HG02970 (cell line): Measurements from ENCODE around the gene PRSS12.
"Not testable (repeated sequence)": the region's sequence is repeated elsewhere in the genome, so short reads cannot be mapped to it uniquely, and the experiment has no call there.

ENCODE experiments used
- ATAC-seq: cut with Tn5 transposase; IDR thresholded peaks from one replicate; pipeline ENCODE4 v1.9.1; 2021; ENCODE audit warnings: mild to moderate bottlenecking, moderate library complexity, moderate number of reproducible peaks; ENCODE audit not compliant: unreplicated experiment, low FRiP score

PRSS12 gene

GRCh38 chr4:118279920-118280432 lies 72.8 kb downstream of the PRSS12 start:
- ATAC-seq = no peak

- ATAC-seq = no peak
Observed at GRCh38 chr4:118279328-118279727, 73.5 kb downstream of the PRSS12 start.

GRCh38 chr4:118278473-118279274 lies 74.1 kb downstream of the PRSS12 start:
- ATAC-seq = peak; percentile 95

- no peak for ATAC-seq
Observed at GRCh38 chr4:118277243-118277642, 75.6 kb downstream of the PRSS12 start.

- no peak for ATAC-seq
Observed at GRCh38 chr4:118276580-118276979, 76.2 kb downstream of the PRSS12 start.

GRCh38 chr4:118273642-118274041 lies 79.2 kb downstream of the PRSS12 start:
- no peak for ATAC-seq

GRCh38 chr4:118271788-118272187 lies 81.0 kb downstream of the PRSS12 start:
- ATAC-seq = no peak

- ATAC-seq = no peak
Observed at GRCh38 chr4:118270492-118270891, 82.3 kb downstream of the PRSS12 start.

GRCh38 chr4:118268780-118269179 lies 84.0 kb downstream of the PRSS12 start:
- no peak for ATAC-seq

- ATAC-seq = not testable (repeated sequence)
Observed at GRCh38 chr4:118266145-118266496, 86.7 kb downstream of the PRSS12 start.

- no peak for ATAC-seq
Observed at GRCh38 chr4:118265312-118266144, 87.3 kb downstream of the PRSS12 start.

- ATAC-seq = no peak
Observed at GRCh38 chr4:118264096-118264495, 88.7 kb downstream of the PRSS12 start.

GRCh38 chr4:118260309-118260708 lies 92.5 kb downstream of the PRSS12 start:
- ATAC-seq = no peak

- ATAC-seq = no peak
Observed at GRCh38 chr4:118259111-118259510, 93.7 kb downstream of the PRSS12 start.

- ATAC-seq = no peak
Observed at GRCh38 chr4:118254368-118254767, 98.4 kb downstream of the PRSS12 start.

GRCh38 chr4:118249890-118250289 lies 102.9 kb downstream of the PRSS12 start:
- no peak for ATAC-seq

- no peak for ATAC-seq
Observed at GRCh38 chr4:118237531-118237930, 115.3 kb downstream of the PRSS12 start.

- ATAC-seq = no peak
Observed at GRCh38 chr4:118235566-118236120, 117.2 kb downstream of the PRSS12 start.
